Measurements from ENCODE around the gene MST1. TPM values are rescaled to one million over a fixed set of nuclear protein-coding genes. Genes with fewer than 3 reads are reported as not detected.

The MST1 gene
- total and polyA plus RNA-seq, 2 of the 8 experiments (the other 6 are each of a cell fraction or from before 2014, with no cell fraction given), result 6.2 to 9.5 TPM

- Histone ChIP-seq H2BK20ac (ENCODE audit: low read length) (no peak overlapping the region), H3K36me3 (ENCODE audit: control insufficient read depth in 2 of 4, insufficient read depth in 4 of 4, low read length in 3 of 4) (peaks cover 3 to 10% (median 7%) of the 10 kb centered on the region in 4 experiments; a peak in 7 of 8 replicates), H3K27ac (ENCODE audit: low read depth, low read length) (no peak overlapping the region), H2BK15ac (ENCODE audit: low read length) (no peak overlapping the region), H2BK5ac (ENCODE audit: low read depth, low read length) (no peak overlapping the region), H3K4ac (replicated peaks; ENCODE audit: insufficient read length, low read depth, low read length) (no peak overlapping the region), H3K79me2 (ENCODE audit: control insufficient read depth in 1 of 2, insufficient read depth in 2 of 2, low read length in 2 of 2) (peaks cover 0 to 17% of the 10 kb centered on the region in 2 experiments; a peak in 1 of 4 replicates), H3K4me1 (replicated peaks in 1 of 4; ENCODE audit: control insufficient read depth in 3 of 4, insufficient read depth in 4 of 4, low read length in 3 of 4) (peaks cover 0 to 10% (median 6%) of the 10 kb centered on the region in 4 experiments; a peak in 4 of 7 replicates), H3K27me3 (replicated peaks in 1 of 4; ENCODE audit: control insufficient read depth in 3 of 4, extremely low read depth in 1 of 4, insufficient read depth in 3 of 4, low read length in 3 of 4) (no peaks in the 10 kb centered on the region; a peak in 1 of 7 replicates), H2BK120ac (replicated peaks; ENCODE audit: low read depth, low read length) (no peak overlapping the region), H4K8ac (ENCODE audit: extremely low read depth, insufficient read depth, low read length) (no peak overlapping the region), H3K23ac (ENCODE audit: insufficient read length) (no peak overlapping the region), H3K56ac (replicated peaks; ENCODE audit: insufficient read length, low read depth, low read length) (no peak overlapping the region), H3K9ac (replicated peaks in 1 of 4; ENCODE audit: extremely low read depth in 1 of 4, low read depth in 3 of 4, low read length in 3 of 4) (no peak overlapping the region; a peak in 2 of 7 replicates), H3K4me2 (ENCODE audit: insufficient read depth in 1 of 2, low read depth in 2 of 2, low read length in 2 of 2) (no peak overlapping the region), H3K14ac (ENCODE audit: insufficient read length) (no peak overlapping the region), H3K9me3 (ENCODE audit: insufficient read depth in 2 of 2, low read depth in 1 of 2, low read length in 1 of 2) (no peaks in the 10 kb centered on the region), H4K91ac (replicated peaks; ENCODE audit: insufficient read length, low read length) (no peak overlapping the region), H2AFZ (ENCODE audit: low read length) (no peak overlapping the region), H4K5ac (ENCODE audit: insufficient read length, low read depth, low read length) (no peak overlapping the region), H3K79me1 (ENCODE audit: low read depth, low read length) (peaks cover 8% of the 10 kb centered on the region; the same call in 1 of the 2 replicates), H2BK12ac (ENCODE audit: low read depth, low read length) (no peak overlapping the region), H3K23me2 (ENCODE audit: low read depth, low read length) (peaks cover 13% of the 10 kb centered on the region; the same call in 1 of the 2 replicates), H2AK5ac (ENCODE audit: low read depth, low read length) (no peak overlapping the region), H3K18ac (ENCODE audit: extremely low read depth, low read length) (no peak overlapping the region), H4K20me1 (replicated peaks in 1 of 2; ENCODE audit: control insufficient read depth in 1 of 2, insufficient read depth in 2 of 2, low read length in 2 of 2) (peaks cover 0 to 5% of the 10 kb centered on the region in 2 experiments), H3K4me3 (ENCODE audit: extremely low read depth in 1 of 4, insufficient read depth in 2 of 4, low read depth in 3 of 4, low read length in 4 of 4) (no peak overlapping the region)
- peak; percentile 94 for FAIRE-seq
- POLR2A ChIA-PET (ENCODE audit: partially characterized antibody), result interaction anchor here (0.6 to 3.0 kb wide), 7 partner anchors 17 to 188 kb away, joined by 3 to 21 read pairs (median 3); no protein-coding TSS in a partner anchor
- WGBS, 2 experiments (ENCODE audit: extremely low coverage in 1 of 2, insufficient coverage in 1 of 2, insufficient read length in 1 of 2, insufficient replicate concordance in 2 of 2, low coverage in 1 of 2, low lambda C conversion rate in 2 of 2, missing lambda C conversion rate in 1 of 2), result 64% methylated on average over 10 of the region's 11 CpGs; no CpG with 5 or more reads in 1 of the 2 experiments
- DNase-seq (ENCODE audit: low read depth in 1 of 2, low spot score in 2 of 2), result peak; percentile 70 to 90
- CTCF ChIA-PET (ENCODE audit: partially characterized antibody), result interaction anchor here (0.6 to 5.4 kb wide), 40 partner anchors 8 to 416 kb away, joined by 3 to 159 read pairs (median 4); partner anchors contain the start of gene BSN
- TF ChIP-seq RXRA (IDR thresholded peaks at IDR 0.05; ENCODE audit: insufficient read depth, low read depth, low read length), result 0 out of 2 replicates have a peak, but pooled peaks have one; percentile 11
- TF ChIP-seq NRF1 (IDR thresholded peaks at IDR 0.05; ENCODE audit: low read depth, low read length), result 0 out of 2 replicates have a peak, but pooled peaks have one; percentile 1
- TF ChIP-seq KDM4A (IDR thresholded peaks at IDR 0.05; ENCODE audit: low read depth, low read length, severe bottlenecking), result no peak
- peak in 2 of 3 experiments; percentile 96 to 97; a peak in 3 of 4 replicates for TF ChIP-seq CTCF (IDR thresholded peaks at IDR 0.05; ENCODE audit: control extremely low read depth in 1 of 3, insufficient read depth in 1 of 3, low read depth in 1 of 3, low read length in 3 of 3)
- TF ChIP-seq JUND (IDR thresholded peaks at IDR 0.05; ENCODE audit: low read length), result peak; percentile 22; the same call in 1 of the 2 replicates
Observed at GRCh38 chr3:49671291-49672288, 17.7 kb downstream of the MST1 start.
